Neuronal stem cell (in vitro differentiated cells): ENCODE data around the gene MAP3K9.

Source experiments
- DNase-seq: peaks from one replicate; pipeline ENCODE4 v3.0.0-alpha.2; 2013; ENCODE audit warnings: low spot score
- H2AFZ ChIP-seq: one replicate; pipeline ENCODE4 v1.6.1; 2013; ENCODE audit warnings: mild to moderate bottlenecking, low read length, inconsistent platforms
- H2AK5ac ChIP-seq: 2 replicates; pipeline ENCODE4 v1.6.1; 2013; ENCODE audit warnings: low read depth, mild to moderate bottlenecking, inconsistent platforms, low read length, moderate library complexity, mixed read lengths
- H2BK120ac ChIP-seq: 2 replicates; pipeline ENCODE4 v1.6.1; 2013; ENCODE audit warnings: low read depth, mild to moderate bottlenecking, inconsistent platforms, low read length, moderate library complexity, mixed read lengths
- H2BK12ac ChIP-seq: one replicate; pipeline ENCODE4 v1.6.1; 2013; ENCODE audit warnings: low read length, inconsistent platforms
- H2BK15ac ChIP-seq: 2 replicates; pipeline ENCODE4 v1.6.1; 2013; ENCODE audit warnings: mild to moderate bottlenecking, low read length, inconsistent platforms, mixed read lengths
- H2BK5ac ChIP-seq: one replicate; pipeline ENCODE4 v1.6.1; 2013; ENCODE audit warnings: inconsistent platforms, mild to moderate bottlenecking, low read length, moderate library complexity
- H3K14ac ChIP-seq: one replicate; pipeline ENCODE4 v1.6.1; 2013; ENCODE audit warnings: low read length, inconsistent platforms
- H3K18ac ChIP-seq: 2 replicates; pipeline ENCODE4 v1.6.1; 2013; ENCODE audit warnings: low read length, inconsistent platforms
- H3K23ac ChIP-seq: 2 replicates; pipeline ENCODE4 v1.6.1; 2013; ENCODE audit warnings: low read depth, mild to moderate bottlenecking, mixed read lengths, low read length, inconsistent platforms; ENCODE audit not compliant: poor library complexity
- H3K27ac ChIP-seq: replicated peaks from 3 replicates; pipeline ENCODE4 v1.5.1; 2013; ENCODE audit warnings: low read length, inconsistent platforms
- H3K27me3 ChIP-seq, 3 experiments: 2 replicates each; pipeline ENCODE4 v1.6.1; 2013; ENCODE audit warnings: low read length in 3 of 3, mild to moderate bottlenecking in 2 of 3, inconsistent platforms in 1 of 3, low read depth in 1 of 3, mixed read lengths in 1 of 3, moderate library complexity in 1 of 3; ENCODE audit not compliant: control insufficient read depth in 3 of 3, insufficient read depth in 3 of 3
- H3K36me3 ChIP-seq, 2 donors: replicated peaks in 1 of 2; 2 replicates each; pipeline ENCODE4 v1.6.1; 2013; ENCODE audit warnings: low read length in 2 of 2; ENCODE audit not compliant: control insufficient read depth in 2 of 2, insufficient read depth in 2 of 2
- H3K4ac ChIP-seq: 2 replicates; pipeline ENCODE4 v1.6.1; 2013; ENCODE audit warnings: inconsistent platforms, mild to moderate bottlenecking, low read length, moderate library complexity
- H3K4me1 ChIP-seq, 2 donors: 1 replicate in 1 of 2; 2 replicates in 1 of 2; pipeline ENCODE4 v1.6.1; 2013; ENCODE audit warnings: low read length in 2 of 2, low read depth in 1 of 2; ENCODE audit not compliant: control insufficient read depth in 2 of 2, insufficient read depth in 1 of 2
- H3K4me2 ChIP-seq: one replicate; pipeline ENCODE4 v1.6.1; 2013; ENCODE audit warnings: mild to moderate bottlenecking, low read length, inconsistent platforms; ENCODE audit not compliant: insufficient read depth, poor library complexity, severe bottlenecking
- H3K4me3 ChIP-seq, 2 donors: 2 replicates each; pipeline ENCODE4 v1.5.1; 2013; ENCODE audit warnings: low read length in 2 of 2, mild to moderate bottlenecking in 2 of 2, inconsistent platforms in 1 of 2, moderate library complexity in 1 of 2
- H3K79me1 ChIP-seq: one replicate; pipeline ENCODE4 v1.6.1; 2013; ENCODE audit warnings: low read depth, mild to moderate bottlenecking, inconsistent platforms, low read length, moderate library complexity
- H3K9ac ChIP-seq: one replicate; pipeline ENCODE4 v1.6.1; 2013; ENCODE audit warnings: mild to moderate bottlenecking, low read depth, low read length, inconsistent platforms; ENCODE audit not compliant: poor library complexity
- H3K9me3 ChIP-seq, 2 donors: replicated peaks in 1 of 2; 2 replicates each; pipeline versions ENCODE3 to v1.6.1; 2013; ENCODE audit warnings: low read length in 2 of 2, mild to moderate bottlenecking in 2 of 2, inconsistent platforms in 1 of 2, low read depth in 1 of 2, mixed read lengths in 1 of 2, moderate library complexity in 1 of 2; ENCODE audit not compliant: control insufficient read depth in 2 of 2, insufficient read depth in 1 of 2
- H4K8ac ChIP-seq: one replicate; pipeline ENCODE4 v1.6.1; 2013; ENCODE audit warnings: low read depth, mild to moderate bottlenecking, inconsistent platforms, low read length, moderate library complexity
- H4K91ac ChIP-seq: one replicate; pipeline ENCODE4 v1.6.1; 2013; ENCODE audit warnings: low read length, low read depth, mild to moderate bottlenecking, inconsistent platforms; ENCODE audit not compliant: poor library complexity
- WGBS, 2 donors: extraction: QIAGEN DNeasy Blood & Tissue Kit; methylation state at CpG; one replicate each; pipeline ENCODE4 v1.1.7; 2013; ENCODE audit warnings: missing lambda C conversion rate in 2 of 2, mixed read lengths in 1 of 2; ENCODE audit not compliant: insufficient read length in 2 of 2, insufficient replicate concordance in 1 of 2; ENCODE audit errors: extremely low coverage in 2 of 2; 5-methylcytosine and 5-hydroxymethylcytosine counted together

Gene MAP3K9

DNA sequence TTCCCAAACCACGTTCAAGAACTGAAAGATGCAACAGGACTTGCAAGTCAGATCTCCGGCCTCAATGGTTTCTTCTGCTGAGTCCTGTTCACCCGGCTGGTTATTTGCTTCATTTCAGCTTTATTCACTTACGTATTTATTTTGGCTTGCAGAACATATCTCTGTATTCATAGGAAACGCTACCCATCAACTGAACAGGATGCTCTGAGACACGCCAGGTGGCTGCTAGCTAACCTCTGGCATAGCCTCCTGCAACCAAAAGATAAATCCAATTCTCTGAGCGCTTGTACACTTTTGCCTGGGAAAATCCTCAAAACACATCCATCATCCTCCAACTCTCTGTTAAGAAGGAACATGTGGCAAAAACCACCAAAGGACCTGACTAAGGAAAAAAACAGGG is 17.3 kb downstream of the MAP3K9 start:
- H3K4me1 ChIP-seq: peaks cover 0 to 1% of the 10 kb centered on the region in 2 donors
- H3K4me2 ChIP-seq: no peak overlapping the region
- no peak overlapping the region for H2BK120ac ChIP-seq
- no CpG with 5 or more reads among the region's 7 CpGs for WGBS, 2 donors
- peaks cover 2% of the 10 kb centered on the region for H3K79me1 ChIP-seq
- no peak overlapping the region for H3K27ac ChIP-seq
- no peak overlapping the region for H3K4ac ChIP-seq
- H4K8ac ChIP-seq: no peak overlapping the region
- H3K9ac ChIP-seq: no peak overlapping the region
- no peak overlapping the region for H2AK5ac ChIP-seq
- H3K14ac ChIP-seq: no peak overlapping the region
- no peak overlapping the region for H2AFZ ChIP-seq
- H3K36me3 ChIP-seq: peaks cover 0 to 15% of the 10 kb centered on the region in 2 donors
- no peak overlapping the region for H3K23ac ChIP-seq
- no peak for DNase-seq
- no peak overlapping the region for H3K4me3 ChIP-seq
- H2BK12ac ChIP-seq: no peak overlapping the region
- no peak overlapping the region for H3K18ac ChIP-seq
- no peak overlapping the region for H2BK5ac ChIP-seq
- H3K9me3 ChIP-seq: no peaks in the 10 kb centered on the region
- no peak overlapping the region for H4K91ac ChIP-seq
- H3K27me3 ChIP-seq: no peaks in the 10 kb centered on the region
- no peak overlapping the region for H2BK15ac ChIP-seq

DNA sequence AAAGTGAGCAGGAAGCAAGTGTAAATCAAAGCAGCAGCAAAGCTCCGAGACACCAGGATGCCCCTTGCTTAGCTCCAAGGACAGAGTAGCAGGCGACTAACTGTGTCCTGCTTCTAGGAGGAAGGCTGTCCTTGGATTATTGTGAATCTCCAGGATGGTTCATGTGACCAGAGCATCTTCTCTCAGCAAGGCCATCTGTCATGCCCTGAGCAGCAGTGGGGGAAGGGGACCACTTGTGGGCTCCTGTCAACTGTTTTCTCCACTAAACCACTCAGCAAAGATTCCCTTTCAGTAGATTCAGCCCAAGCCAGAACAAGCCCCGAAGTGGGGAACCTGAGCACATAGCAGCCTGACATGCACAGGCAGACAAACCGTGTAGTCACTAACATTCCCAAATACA is 19.4 kb downstream of the MAP3K9 start:
- no peak overlapping the region for H2BK12ac ChIP-seq
- WGBS, 2 donors: no CpG with 5 or more reads among the region's 4 CpGs

DNA sequence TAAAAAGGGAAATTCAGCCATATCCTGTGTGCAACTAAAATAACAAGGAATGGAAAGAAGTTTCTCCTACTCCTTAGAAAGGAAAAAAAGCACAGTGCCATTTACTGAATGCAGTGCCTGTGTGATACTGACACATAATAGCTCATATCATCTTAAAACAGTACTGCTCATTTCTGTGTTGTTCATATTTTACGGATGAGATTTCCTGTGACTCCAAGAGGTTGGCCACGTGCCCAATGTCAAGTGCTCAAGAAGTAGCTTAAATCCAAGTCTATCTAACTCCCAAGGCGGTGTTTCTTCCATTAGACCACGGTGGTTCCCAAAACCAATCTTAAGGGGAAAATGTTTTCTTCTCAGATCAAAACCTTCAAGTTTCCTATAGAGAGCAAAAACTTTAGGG is 20.0 kb downstream of the MAP3K9 start:
- no peak overlapping the region for H2BK15ac ChIP-seq
- H3K9me3 ChIP-seq: no peaks in the 10 kb centered on the region
- H3K18ac ChIP-seq: no peak overlapping the region
- H3K4ac ChIP-seq: no peak overlapping the region
- DNase-seq: no peak
- no peak overlapping the region for H3K4me3 ChIP-seq
- H3K14ac ChIP-seq: no peak overlapping the region
- H3K23ac ChIP-seq: no peak overlapping the region
- no peak overlapping the region for H2BK120ac ChIP-seq
- no peak overlapping the region for H3K9ac ChIP-seq
- no peak overlapping the region for H2AFZ ChIP-seq
- no peak overlapping the region for H4K8ac ChIP-seq
- no peak overlapping the region for H2BK5ac ChIP-seq
- H3K4me1 ChIP-seq: peaks cover 0 to 1% of the 10 kb centered on the region in 2 donors
- H3K27ac ChIP-seq: no peak overlapping the region
- H4K91ac ChIP-seq: no peak overlapping the region
- peaks cover 0 to 18% of the 10 kb centered on the region in 2 donors for H3K36me3 ChIP-seq
- H3K4me2 ChIP-seq: no peak overlapping the region
- no peak overlapping the region for H2AK5ac ChIP-seq
- H3K27me3 ChIP-seq: no peaks in the 10 kb centered on the region
- no peak overlapping the region for H2BK12ac ChIP-seq
- no CpG with 5 or more reads among the region's 4 CpGs for WGBS, 2 donors
- H3K79me1 ChIP-seq: no peaks in the 10 kb centered on the region

More for the DNA sequence above, 19.4 kb downstream of the MAP3K9 start:
- H2BK5ac ChIP-seq: no peak overlapping the region
- no peak overlapping the region for H2AFZ ChIP-seq
- H3K23ac ChIP-seq: no peak overlapping the region
- no peak overlapping the region for H3K4ac ChIP-seq
- no peak overlapping the region for H3K14ac ChIP-seq
- H3K4me1 ChIP-seq: peaks cover 0 to 1% of the 10 kb centered on the region in 2 donors
- no peaks in the 10 kb centered on the region for H3K79me1 ChIP-seq
- H3K9ac ChIP-seq: no peak overlapping the region
- H2AK5ac ChIP-seq: no peak overlapping the region
- no peaks in the 10 kb centered on the region for H3K9me3 ChIP-seq
- H4K8ac ChIP-seq: no peak overlapping the region
- H3K4me3 ChIP-seq: no peak overlapping the region
- peaks cover 0 to 15% of the 10 kb centered on the region in 2 donors for H3K36me3 ChIP-seq
- no peak overlapping the region for H2BK120ac ChIP-seq
- H3K27ac ChIP-seq: no peak overlapping the region
- no peak overlapping the region for H3K4me2 ChIP-seq
- no peak overlapping the region for H4K91ac ChIP-seq
- DNase-seq: no peak
- no peak overlapping the region for H3K18ac ChIP-seq
- no peaks in the 10 kb centered on the region for H3K27me3 ChIP-seq
- no peak overlapping the region for H2BK15ac ChIP-seq

DNA sequence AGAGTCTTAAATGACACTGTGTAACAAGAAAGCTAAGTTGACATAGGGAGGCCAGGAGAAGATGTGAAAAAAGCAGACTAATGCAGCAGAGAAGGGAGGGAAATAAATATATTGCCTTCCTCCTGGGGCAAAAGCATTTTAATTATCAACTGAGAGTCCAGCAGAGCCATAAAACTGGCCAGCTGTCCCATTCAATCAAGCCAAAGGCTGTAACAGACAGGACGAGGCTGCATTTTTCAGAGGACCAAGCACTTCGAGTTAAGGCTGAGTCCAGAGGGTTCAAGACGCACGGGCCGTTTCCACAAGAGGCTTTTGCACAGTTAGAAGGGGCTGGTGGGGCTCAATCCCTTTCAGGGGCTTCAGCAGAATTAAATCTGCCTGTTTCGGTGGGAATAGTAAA is 20.4 kb downstream of the MAP3K9 start:
- Histone ChIP-seq H4K8ac (no peak overlapping the region), H3K4me1 (peaks cover 0 to 1% of the 10 kb centered on the region in 2 donors), H3K27ac (no peak overlapping the region), H2BK120ac (no peak overlapping the region), H2BK5ac (no peak overlapping the region), H4K91ac (no peak overlapping the region), H3K79me1 (no peaks in the 10 kb centered on the region), H3K4me3 (no peak overlapping the region), H3K9ac (no peak overlapping the region), H2AFZ (no peak overlapping the region), H3K4ac (no peak overlapping the region), H3K27me3 (no peaks in the 10 kb centered on the region), H2BK15ac (no peak overlapping the region), H2BK12ac (no peak overlapping the region), H3K18ac (no peak overlapping the region), H2AK5ac (no peak overlapping the region), H3K4me2 (no peak overlapping the region), H3K14ac (no peak overlapping the region), H3K23ac (no peak overlapping the region), H3K9me3 (no peaks in the 10 kb centered on the region), H3K36me3 (peaks cover 0 to 18% of the 10 kb centered on the region in 2 donors)
- no peak for DNase-seq
- no CpG with 5 or more reads among the region's 6 CpGs for WGBS, 2 donors
